Measurements from ENCODE around the gene BCL7A. TPM values are rescaled to one million over a fixed set of nuclear protein-coding genes. Genes with fewer than 3 reads are reported as not detected.
A peak's percentile ranks its signal among the peaks of the same experiment; 100 is the strongest.

The BCL7A gene
- polyA plus RNA-seq, 1 experiment = 3.4 TPM

DNA sequence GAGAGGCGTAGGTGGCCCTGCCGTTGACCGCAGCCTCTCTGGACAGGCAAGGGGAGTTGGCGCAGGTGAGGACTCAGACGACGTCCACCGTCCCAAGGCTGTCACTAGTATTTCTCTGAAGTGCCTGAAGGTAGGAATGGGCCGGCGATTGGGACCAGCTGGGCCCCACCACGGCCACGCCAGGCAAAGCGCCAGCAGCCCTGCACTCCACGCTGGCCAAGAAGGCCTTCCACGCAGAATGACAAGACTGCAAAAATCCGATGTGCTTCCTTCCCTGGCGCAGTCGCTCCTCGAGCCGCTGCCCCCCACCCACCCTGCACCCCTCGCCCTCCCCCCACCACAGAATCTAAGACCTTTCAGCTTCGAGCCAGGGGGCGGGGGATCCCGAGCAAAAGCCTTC, 39.6 kb downstream of the BCL7A start:
- no peak for DNase-seq (ENCODE audit: low read depth)
- ChIA-PET CTCF (interaction anchor here (0.6 to 3.7 kb wide), 2 partner anchors 27 to 62 kb away, joined by 3 to 31 read pairs; no protein-coding TSS in a partner anchor), POLR2A (no interaction called here)
- Histone ChIP-seq H3K36me3 (ENCODE audit: control insufficient read depth, insufficient read depth, low read length) (no peaks in the 10 kb centered on the region), H3K4me3 (ENCODE audit: low read depth, low read length) (no peak overlapping the region), H3K27me3 (ENCODE audit: control insufficient read depth, insufficient read depth, low read length) (no peaks in the 10 kb centered on the region)
- TF ChIP-seq, protein P1, sequence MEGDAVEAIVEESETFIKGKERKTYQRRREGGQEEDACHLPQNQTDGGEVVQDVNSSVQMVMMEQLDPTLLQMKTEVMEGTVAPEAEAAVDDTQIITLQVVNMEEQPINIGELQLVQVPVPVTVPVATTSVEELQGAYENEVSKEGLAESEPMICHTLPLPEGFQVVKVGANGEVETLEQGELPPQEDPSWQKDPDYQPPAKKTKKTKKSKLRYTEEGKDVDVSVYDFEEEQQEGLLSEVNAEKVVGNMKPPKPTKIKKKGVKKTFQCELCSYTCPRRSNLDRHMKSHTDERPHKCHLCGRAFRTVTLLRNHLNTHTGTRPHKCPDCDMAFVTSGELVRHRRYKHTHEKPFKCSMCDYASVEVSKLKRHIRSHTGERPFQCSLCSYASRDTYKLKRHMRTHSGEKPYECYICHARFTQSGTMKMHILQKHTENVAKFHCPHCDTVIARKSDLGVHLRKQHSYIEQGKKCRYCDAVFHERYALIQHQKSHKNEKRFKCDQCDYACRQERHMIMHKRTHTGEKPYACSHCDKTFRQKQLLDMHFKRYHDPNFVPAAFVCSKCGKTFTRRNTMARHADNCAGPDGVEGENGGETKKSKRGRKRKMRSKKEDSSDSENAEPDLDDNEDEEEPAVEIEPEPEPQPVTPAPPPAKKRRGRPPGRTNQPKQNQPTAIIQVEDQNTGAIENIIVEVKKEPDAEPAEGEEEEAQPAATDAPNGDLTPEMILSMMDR (IDR thresholded peaks at IDR 0.05; ENCODE audit: insufficient read depth, low read depth, low read length) = no peak

DNA sequence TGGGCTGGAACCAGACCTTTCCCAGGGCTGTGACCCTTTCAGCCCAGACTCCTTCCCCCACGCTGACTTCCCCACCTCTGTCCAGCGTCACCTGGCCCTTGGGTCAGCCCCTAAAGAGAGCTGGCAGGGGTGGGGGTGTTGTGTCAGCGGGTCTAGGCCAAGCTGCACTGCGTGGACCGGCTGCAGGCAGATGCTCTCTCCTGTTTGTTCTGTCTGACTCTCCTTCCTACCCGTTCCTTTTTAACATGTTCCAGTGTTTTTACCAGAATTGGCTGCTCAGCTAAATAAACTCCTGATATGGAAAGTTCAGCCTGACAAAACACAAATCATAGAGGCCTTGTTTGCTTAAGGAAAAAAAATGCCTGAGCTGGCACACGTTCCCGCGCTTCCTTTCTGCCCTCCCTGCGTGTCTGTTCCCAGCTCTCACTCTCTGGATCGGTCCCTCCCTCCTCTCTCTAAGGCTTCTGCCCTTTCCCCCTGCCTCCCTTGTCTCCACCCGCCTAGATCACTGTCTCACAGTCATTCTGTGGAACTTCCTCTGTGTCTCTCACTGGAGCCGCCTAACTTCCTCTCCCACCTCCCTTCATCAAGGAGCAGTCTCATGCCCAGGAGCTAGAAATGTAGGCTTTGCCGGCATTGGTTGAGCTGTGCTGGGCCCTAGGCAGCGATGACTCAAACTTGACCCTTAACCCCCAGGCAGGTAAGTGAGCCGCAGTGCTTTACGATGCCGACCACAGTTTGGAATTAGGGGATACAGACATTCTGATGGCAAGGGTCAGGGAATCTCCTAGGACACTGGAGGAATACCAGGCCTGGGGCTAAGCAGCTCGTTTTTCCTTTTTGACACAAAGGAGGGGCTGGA, 41.4 kb downstream of the BCL7A start:
- POLR2A ChIA-PET = interaction anchor here (0.6 to 0.7 kb wide), 2 partner anchors 44 to 377 kb away, joined by 3 read pairs; no protein-coding TSS in a partner anchor
- H3K4me3 ChIP-seq (ENCODE audit: low read depth, low read length) = no peak overlapping the region
- H3K27me3 ChIP-seq (ENCODE audit: control insufficient read depth, insufficient read depth, low read length) = no peaks in the 10 kb centered on the region
- CTCF ChIA-PET = interaction anchor here (0.8 to 3.7 kb wide), 6 partner anchors 8 to 127 kb away, joined by 3 to 35 read pairs (median 3); no protein-coding TSS in a partner anchor
- no peaks in the 10 kb centered on the region for H3K36me3 ChIP-seq (ENCODE audit: control insufficient read depth, insufficient read depth, low read length)
- TF ChIP-seq, protein P1 (IDR thresholded peaks at IDR 0.05; ENCODE audit: insufficient read depth, low read depth, low read length) = no peak
- no peak for DNase-seq (ENCODE audit: low read depth)

DNA sequence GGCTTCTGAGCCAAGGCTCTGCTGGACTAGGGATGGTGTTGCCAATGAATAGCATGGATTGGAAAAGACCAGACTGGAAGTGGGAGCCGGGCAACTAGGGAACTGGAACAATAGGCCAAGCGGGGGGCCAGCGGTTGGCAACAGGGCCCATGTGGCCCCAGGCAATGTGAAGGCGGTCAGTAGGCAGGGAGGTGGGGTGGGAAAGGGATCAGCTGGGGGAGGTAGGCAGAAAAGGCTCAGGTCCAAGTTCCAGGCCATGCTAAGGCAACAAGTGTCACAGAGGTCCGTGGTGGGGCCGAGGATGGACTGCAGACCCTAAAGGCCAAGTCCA, 42.0 kb downstream of the BCL7A start:
- Histone ChIP-seq H3K36me3 (ENCODE audit: control insufficient read depth, insufficient read depth, low read length) (no peaks in the 10 kb centered on the region), H3K27me3 (ENCODE audit: control insufficient read depth, insufficient read depth, low read length) (no peaks in the 10 kb centered on the region), H3K4me3 (ENCODE audit: low read depth, low read length) (no peak overlapping the region)
- DNase-seq (ENCODE audit: low read depth) = no peak
- TF ChIP-seq, protein P1 (IDR thresholded peaks at IDR 0.05; ENCODE audit: insufficient read depth, low read depth, low read length) = no peak
- POLR2A ChIA-PET = interaction anchor here (0.7 kb wide), 1 partner anchor 44 kb away, joined by 3 read pairs; no protein-coding TSS in a partner anchor
- CTCF ChIA-PET = interaction anchor here (0.8 to 3.7 kb wide), 4 partner anchors 9 to 127 kb away, joined by 3 to 35 read pairs (median 17); no protein-coding TSS in a partner anchor

DNA sequence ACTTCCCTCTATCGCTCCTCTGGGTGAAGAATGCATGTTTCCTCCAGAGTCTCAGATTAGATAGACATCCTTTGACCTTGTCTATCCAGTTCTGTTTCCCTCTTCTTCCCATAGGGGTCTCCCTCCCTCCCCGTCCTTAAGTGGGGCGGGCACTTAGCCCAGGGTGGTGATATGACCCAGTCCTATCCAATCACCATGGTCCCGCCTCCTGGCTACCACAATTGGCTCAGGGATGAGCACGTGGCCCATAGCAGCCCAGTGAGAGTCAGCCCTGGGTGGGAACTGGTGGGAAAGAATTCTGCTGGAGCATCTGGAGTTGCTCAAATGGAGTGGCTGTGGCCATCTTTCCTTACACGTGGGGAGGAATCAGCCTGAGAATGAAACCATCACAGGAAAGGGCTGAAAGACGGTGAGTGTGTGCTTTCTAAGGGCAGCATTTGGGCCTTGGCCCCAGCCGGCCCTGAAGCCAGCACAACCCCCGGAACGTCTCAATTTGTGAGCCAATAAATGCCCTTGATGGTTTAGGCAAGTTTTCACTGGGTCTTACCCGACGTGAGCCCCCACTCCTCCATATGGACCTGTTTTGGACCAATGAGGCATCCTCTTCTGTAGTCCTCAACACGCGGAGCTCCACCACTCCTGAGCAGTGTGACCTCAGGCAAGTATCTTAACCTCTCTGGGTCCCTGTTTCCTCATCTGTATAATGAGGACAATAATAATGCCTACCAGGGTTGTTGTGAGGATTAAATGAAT, 42.5 kb downstream of the BCL7A start:
- DNase-seq (ENCODE audit: low read depth) = peak; percentile 73
- Histone ChIP-seq H3K27me3 (ENCODE audit: control insufficient read depth, insufficient read depth, low read length) (no peaks in the 10 kb centered on the region), H3K4me3 (ENCODE audit: low read depth, low read length) (0 out of 2 replicates have a peak overlapping the region, but pooled peaks have one; percentile 1), H3K36me3 (ENCODE audit: control insufficient read depth, insufficient read depth, low read length) (no peaks in the 10 kb centered on the region)
- CTCF ChIA-PET = interaction anchor here (1.2 to 3.7 kb wide), 6 partner anchors 9 to 61 kb away, joined by 3 to 35 read pairs (median 13); no protein-coding TSS in a partner anchor
- TF ChIP-seq, protein P1 (IDR thresholded peaks at IDR 0.05; ENCODE audit: insufficient read depth, low read depth, low read length) = peak; percentile 61
- POLR2A ChIA-PET = interaction anchor here (1.0 kb wide), 1 partner anchor 14 kb away, joined by 3 read pairs; the partner anchor contains the start of gene MLXIP
